WTC11 (cell line): ENCODE data around the gene GLT6D1.

Experiments
- AFF4 ChIP-seq: sonication (generic); formaldehyde crosslinking; IDR thresholded peaks from 2 replicates; pipeline ENCODE4 v1.8.1; 2023; ENCODE audit warnings: mild to moderate bottlenecking, missing genetic modification reagents, borderline replicate concordance
- CBFB ChIP-seq: sonication (generic); formaldehyde crosslinking; IDR thresholded peaks from 2 replicates; pipeline ENCODE4 v1.8.1; 2022; ENCODE audit warnings: mild to moderate bottlenecking, low read depth, missing genetic modification reagents
- SP1 ChIP-seq: sonication (generic); formaldehyde crosslinking; conservative IDR thresholded peaks from 2 replicates; pipeline ENCODE4 v1.8.1; 2022; ENCODE audit warnings: missing genetic modification reagents
- ZNF121 ChIP-seq: sonication (generic); formaldehyde crosslinking; IDR thresholded peaks from 2 replicates; pipeline ENCODE4 v1.8.0; 2023; ENCODE audit warnings: missing genetic modification reagents
- TF ChIP-seq, protein P1 (sequence below): fragments of 200-600 bp; IDR thresholded peaks from 2 replicates; pipeline ENCODE4 v1.8.0; 2022; ENCODE audit warnings: antibody characterized with exemption

DNA sequence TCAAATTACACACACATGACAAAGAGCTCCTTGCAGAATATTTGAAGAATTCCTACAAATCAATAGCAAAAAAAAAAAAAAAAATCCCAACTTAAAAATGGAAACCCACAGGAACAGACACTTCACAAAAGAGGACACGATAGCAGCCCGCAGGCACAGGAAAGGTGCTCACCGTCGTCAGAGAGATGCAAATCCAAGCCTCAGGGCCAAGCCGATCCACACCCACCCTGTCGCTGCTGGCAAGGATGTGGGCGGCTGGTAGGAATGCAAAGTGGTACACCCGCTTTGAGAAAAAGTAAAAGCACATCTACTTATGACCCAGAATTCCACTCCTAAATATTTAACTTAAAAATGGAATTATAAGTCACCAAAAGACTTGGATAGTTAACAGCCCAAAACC, 34.6 kb upstream of the GLT6D1 start:
- TF ChIP-seq, protein P1, sequence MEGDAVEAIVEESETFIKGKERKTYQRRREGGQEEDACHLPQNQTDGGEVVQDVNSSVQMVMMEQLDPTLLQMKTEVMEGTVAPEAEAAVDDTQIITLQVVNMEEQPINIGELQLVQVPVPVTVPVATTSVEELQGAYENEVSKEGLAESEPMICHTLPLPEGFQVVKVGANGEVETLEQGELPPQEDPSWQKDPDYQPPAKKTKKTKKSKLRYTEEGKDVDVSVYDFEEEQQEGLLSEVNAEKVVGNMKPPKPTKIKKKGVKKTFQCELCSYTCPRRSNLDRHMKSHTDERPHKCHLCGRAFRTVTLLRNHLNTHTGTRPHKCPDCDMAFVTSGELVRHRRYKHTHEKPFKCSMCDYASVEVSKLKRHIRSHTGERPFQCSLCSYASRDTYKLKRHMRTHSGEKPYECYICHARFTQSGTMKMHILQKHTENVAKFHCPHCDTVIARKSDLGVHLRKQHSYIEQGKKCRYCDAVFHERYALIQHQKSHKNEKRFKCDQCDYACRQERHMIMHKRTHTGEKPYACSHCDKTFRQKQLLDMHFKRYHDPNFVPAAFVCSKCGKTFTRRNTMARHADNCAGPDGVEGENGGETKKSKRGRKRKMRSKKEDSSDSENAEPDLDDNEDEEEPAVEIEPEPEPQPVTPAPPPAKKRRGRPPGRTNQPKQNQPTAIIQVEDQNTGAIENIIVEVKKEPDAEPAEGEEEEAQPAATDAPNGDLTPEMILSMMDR = no peak
- no peak for TF ChIP-seq CBFB
- TF ChIP-seq AFF4 (CRISPR knock-in tag) = no peak
- no peak for TF ChIP-seq ZNF121 (CRISPR knock-in tag)
- TF ChIP-seq SP1 (CRISPR knock-in tag) = no peak
